Stomach (tissue), 4 donors: ENCODE measurements around the gene MASP1.

ENCODE experiments used
- EP300 ChIP-seq: sonication (generic); formaldehyde crosslinking; IDR thresholded peaks from one replicate; pipeline ENCODE4 v1.6.1; 2017; ENCODE audit warnings: antibody characterized with exemption
- POLR2A ChIP-seq, 4 donors: fragments of 450-650 bp; IDR thresholded peaks; one replicate each; pipeline ENCODE4 v1.6.1; 2016; ENCODE audit warnings: antibody characterized with exemption in 4 of 4, control low read depth in 2 of 4, mild to moderate bottlenecking in 1 of 4, moderate library complexity in 1 of 4
- POLR2AphosphoS5 ChIP-seq, 3 donors: sonication (generic); formaldehyde crosslinking; IDR thresholded peaks; one replicate each; pipeline ENCODE4 v1.6.1; 2016; ENCODE audit warnings: antibody characterized with exemption in 3 of 3
- TF ChIP-seq, protein P1 (sequence below), 7 experiments: fragments of 450-650 bp in 4 of 7; fragments of 200-600 bp in 3 of 7; sonication (generic) in 3 of 7; IDR thresholded peaks; one replicate each; pipeline ENCODE4 v1.5.1; 2016 to 2019; ENCODE audit warnings: antibody characterized with exemption in 7 of 7, control low read depth in 2 of 7, mild to moderate bottlenecking in 1 of 7

- TF ChIP-seq, protein P1, sequence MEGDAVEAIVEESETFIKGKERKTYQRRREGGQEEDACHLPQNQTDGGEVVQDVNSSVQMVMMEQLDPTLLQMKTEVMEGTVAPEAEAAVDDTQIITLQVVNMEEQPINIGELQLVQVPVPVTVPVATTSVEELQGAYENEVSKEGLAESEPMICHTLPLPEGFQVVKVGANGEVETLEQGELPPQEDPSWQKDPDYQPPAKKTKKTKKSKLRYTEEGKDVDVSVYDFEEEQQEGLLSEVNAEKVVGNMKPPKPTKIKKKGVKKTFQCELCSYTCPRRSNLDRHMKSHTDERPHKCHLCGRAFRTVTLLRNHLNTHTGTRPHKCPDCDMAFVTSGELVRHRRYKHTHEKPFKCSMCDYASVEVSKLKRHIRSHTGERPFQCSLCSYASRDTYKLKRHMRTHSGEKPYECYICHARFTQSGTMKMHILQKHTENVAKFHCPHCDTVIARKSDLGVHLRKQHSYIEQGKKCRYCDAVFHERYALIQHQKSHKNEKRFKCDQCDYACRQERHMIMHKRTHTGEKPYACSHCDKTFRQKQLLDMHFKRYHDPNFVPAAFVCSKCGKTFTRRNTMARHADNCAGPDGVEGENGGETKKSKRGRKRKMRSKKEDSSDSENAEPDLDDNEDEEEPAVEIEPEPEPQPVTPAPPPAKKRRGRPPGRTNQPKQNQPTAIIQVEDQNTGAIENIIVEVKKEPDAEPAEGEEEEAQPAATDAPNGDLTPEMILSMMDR (IDR thresholded peaks at IDR 0.05), result no peak
- no peak for TF ChIP-seq POLR2A (IDR thresholded peaks at IDR 0.05)
- TF ChIP-seq POLR2AphosphoS5 (IDR thresholded peaks at IDR 0.05), result no peak
- no peak for TF ChIP-seq EP300
Observed at GRCh38 chr3:187264911-187265310, 26.6 kb downstream of the MASP1 start.
